NCI-H510A (cell line): ENCODE measurements around the gene FMN1.
"Not testable (repeated sequence)": the region's sequence is repeated elsewhere in the genome, so short reads cannot be mapped to it uniquely, and the experiment has no call there.

Source experiments
- DNase-seq: peaks from one replicate; lab custom pipeline; 2025; lab: John Stamatoyannopoulos, UW

The FMN1 gene

DNA sequence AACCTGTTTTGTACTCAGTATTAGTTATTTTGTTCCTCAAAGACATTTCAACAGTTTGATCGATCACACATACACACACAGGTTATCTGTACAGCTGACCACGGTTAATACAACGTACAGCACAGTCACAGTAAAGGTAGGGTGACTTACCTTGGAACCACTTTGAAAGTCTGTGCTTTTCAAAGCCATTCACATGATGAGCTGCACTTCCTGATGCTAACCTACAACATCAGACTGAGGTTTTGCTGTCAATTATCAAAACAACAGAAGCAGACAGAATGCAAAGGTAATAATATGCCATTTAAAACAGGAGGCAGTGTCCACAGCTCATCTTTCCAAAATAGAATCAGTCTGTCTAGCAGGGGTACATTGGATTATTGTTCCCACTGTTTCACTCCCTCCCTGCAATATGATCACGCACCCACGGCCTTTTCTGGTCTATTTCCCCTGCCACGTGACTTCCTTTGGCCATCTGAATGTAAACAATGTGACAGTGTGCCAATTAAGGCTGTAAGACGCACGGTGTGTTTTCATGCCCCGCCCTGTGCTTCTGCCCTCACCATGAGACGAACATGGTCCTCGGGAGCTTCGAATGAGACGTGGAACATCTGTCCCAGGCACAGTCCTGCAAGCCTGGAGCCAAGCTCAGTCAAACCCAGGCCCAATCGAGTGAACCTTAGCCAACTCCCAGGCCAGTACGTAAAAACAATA, 102.4 kb downstream of the FMN1 start:
- no peak for DNase-seq

- DNase-seq: peak; percentile 34
Measured at GRCh38 chr15:33089878-33090757, 104.4 kb downstream of the FMN1 start.

DNA sequence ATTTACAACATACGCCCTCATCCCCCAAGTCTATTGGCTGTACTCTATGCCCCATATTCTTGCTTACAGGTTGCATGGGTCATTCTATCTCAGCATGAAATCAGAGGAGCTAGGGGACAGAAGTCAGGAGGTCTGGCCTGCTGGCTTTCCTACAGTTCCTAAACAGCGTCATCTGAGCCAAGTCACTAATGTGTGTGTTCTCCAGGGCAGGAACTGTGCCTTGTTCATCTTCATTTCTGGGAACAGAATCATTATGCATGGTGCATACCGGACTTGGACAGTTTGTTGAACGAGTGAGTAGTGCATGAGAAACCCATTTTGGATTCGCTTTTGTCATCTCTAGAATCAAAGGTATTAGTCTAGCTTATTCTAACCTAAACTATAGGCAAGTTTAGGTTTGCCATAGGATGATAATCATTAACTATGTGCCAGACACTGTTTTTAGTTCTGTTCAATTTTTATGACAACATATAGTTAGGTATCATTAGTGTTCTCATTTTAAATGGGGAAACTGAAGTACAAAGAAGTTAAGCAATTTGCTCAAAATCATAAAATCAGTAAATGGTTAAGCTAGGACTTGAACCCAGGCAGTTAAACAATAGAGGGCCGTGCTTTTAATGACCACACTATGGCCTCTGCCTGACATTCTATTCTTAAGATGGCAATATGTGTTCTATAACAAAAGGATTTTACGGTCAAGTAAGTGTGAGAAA, 105.2 kb downstream of the FMN1 start:
- no peak for DNase-seq

GRCh38 chr15:33086500-33087121, 107.9 kb downstream of the FMN1 start:
- no peak for DNase-seq

- no peak for DNase-seq
Measured at GRCh38 chr15:33084661-33085060, 109.9 kb downstream of the FMN1 start.

DNA sequence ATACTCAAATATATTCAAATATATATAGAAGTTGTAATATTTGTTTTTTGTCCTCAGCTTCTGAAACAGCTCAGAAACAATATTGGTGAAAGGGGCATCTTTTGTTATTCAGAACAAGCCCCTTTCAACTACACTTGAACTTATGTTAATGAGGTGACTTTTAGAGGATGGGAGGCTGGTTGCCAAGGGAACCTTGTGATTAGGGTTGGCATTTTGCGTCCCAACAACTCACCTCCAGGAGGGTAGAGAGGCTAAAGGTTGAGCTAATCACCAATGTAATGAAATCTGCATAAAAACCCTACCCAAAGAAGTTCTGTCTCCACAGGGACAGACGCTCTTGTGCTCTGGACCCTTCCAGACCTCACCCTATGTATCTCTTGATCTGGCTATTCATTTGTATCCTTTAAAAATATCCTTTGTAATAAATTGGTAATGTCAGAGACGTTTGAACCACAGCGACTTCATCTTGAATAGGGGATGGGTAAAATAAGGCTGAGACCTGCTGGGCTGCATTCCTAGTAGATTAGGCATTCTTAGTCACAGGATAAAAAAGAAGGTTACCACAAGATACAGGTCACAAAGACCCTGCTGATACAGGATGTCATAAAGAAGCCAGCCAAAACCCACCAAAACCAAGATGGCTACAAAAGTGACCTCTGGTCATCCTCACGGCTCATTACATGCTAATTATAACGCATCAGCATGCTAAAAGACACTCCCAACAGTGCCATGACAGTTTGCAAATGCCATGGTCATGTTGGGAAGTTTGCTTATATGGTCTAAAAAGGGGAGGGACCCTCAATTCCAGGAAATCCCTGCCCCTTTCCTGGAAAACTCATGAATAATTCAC, 111.1 kb downstream of the FMN1 start:
- no peak for DNase-seq

DNA sequence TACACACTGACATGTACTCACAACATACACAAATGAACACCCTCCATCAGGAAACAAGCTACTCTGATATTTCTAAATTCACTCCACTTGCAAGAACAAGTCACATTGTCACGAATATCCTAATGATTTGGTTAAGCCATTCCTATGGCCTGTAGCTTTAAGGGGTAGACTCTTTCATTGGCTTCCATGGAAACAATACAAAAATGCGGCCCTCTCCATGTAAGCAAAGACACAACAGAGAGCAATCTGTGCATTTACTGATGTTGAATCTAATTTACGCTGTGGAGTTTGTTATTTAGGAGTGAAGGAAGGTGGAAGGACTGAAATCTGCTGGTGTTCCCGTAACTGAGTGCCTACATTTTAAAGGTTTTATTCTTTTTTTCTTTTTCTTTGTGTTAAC, 114.5 kb downstream of the FMN1 start:
- no peak for DNase-seq

GRCh38 chr15:33078607-33079006, 115.9 kb downstream of the FMN1 start:
- DNase-seq: no peak

DNA sequence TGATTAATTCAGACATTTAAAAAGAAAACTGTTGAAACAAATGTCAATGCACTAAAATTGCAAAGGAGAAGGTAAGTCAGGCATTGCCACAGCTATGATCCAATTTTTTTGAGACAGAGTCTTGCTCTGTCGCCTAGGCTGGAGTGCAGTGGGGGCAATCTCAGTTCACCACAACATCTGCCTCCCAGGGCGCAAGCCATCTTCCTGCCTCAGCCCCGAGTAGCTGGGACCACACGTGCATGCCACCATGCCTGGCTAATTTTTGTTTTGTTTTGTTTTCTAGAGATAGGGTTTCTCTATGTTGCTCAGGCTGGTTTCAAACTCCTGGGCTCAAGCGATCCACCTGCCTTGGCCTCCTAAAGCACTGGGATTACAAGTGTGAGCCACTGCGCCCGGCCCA, 117.6 kb downstream of the FMN1 start:
- DNase-seq: no peak

DNA sequence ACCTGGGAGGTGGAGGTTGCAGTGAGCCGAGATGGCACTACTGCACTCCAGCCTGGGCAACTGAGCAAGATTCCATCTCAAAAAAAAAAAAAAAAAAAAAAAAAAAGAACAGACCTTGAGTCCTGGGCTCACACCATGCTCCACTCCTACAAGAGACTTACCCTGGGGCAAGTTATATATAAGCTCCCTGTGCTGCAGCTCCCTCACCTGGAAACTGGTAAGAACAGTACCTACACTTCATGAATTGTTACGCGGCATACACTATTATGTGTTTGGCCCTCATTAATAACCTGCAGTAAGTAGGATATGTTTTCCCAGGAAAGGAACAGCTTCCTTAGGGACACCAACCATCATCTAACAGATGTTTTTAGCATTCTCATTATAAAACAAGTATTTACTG, 119.6 kb downstream of the FMN1 start:
- no peak for DNase-seq

DNA sequence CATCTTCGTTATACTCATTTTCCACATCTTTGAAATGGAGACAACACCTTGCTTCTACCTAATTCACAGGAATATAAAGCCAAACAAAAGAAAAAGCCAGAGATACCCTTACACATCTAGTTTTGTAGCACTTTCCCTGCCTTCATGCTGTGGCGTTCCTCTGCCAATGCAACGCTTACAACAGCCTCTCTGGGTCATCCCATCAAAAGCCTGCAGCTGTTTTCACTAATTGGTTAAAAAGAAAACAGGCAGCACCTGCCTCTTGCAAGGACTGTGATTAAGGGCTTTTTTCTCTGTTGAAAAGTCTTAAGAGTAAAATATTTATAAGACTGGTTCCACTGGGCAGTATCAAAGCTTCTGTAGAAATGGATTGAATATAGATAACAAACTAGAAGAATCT, 120.3 kb downstream of the FMN1 start:
- no peak for DNase-seq

- DNase-seq: no peak
Measured at GRCh38 chr15:33071451-33071850, 123.1 kb downstream of the FMN1 start.

- not testable (repeated sequence) for DNase-seq
Measured at GRCh38 chr15:33069903-33070302, 124.6 kb downstream of the FMN1 start.

DNA sequence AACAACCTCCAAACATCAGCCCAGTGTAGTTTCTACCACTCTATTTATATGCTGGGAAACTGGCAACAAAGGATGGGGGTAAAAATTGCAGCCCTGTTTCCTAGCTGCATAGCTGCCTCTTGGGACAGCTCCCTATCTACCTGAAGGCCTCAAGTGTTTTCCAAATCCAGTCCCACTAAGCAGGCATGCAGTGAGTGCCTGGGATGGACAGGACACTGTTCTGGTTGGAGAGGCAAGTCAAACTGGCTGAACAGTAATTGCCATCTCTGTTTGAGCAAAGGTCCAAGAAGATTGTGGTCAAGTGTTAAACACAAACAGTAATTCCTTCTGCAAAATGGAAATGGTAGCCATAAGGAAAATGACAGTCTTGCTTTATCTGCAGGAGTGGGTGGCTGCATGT, 125.4 kb downstream of the FMN1 start:
- no peak for DNase-seq

DNA sequence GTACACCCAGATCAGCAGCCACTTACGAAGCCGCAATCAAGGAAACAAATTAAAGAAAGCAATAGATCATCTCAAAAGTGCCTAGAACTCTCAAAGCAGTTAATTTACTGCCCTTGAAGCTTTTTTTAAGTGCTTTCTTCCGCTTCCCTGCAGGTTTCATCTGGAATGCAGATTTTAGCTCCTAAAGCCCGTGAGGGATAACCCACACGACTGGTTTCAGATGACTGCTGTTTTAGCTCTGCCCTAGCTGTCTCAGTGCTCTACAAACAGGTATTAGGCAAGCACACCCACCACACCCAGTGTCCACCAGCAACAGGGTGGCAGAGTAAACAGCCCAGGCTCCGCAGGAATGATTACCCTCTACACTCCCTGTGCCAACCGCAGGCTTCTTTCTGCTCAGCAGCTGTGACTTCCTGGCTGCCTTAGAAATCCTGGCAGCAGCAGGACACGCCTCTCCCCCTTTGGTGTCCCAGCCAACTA, 126.0 kb downstream of the FMN1 start:
- DNase-seq: peak; percentile 18

GRCh38 chr15:33068007-33068481, 126.5 kb downstream of the FMN1 start:
- peak; percentile 28 for DNase-seq

DNA sequence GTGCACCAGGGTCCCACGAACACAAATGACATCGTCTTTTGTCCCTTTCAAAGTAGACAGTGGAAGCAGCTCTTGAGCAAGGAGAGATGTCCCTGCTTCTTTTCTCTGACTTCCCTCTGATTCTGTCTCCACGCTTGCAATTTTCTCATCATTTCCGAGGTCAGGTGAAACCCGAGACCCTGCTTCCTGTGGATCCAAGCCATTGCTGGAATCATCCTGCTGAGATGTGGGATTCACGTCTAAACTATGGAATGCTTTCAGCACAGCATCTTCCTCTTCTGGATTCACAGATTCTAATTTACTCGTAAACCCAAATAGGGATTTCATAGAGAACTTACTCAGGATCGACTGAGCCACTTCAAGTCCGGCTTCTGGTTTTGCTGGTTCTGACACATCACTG, 127.1 kb downstream of the FMN1 start:
- DNase-seq: no peak

DNA sequence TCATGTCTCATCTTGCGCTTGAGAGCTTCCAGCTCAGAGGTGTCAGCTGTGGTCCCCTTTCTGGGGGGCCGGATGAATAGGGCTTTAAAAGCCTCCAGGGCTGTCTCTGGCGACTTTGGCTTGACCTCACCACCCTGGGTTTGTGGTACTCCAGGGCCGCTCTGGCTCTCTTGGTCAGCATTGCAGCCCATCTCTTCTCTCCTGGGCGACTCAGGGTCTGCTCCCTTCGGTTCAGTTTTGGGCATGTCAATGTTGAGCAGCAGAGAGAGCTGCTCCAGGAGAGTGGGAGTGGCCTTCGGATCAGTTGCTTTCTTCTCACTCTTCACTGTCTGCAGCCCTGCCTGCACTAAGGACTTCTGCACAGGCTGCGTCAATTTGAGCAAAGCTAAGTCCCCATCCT, 127.9 kb downstream of the FMN1 start:
- no peak for DNase-seq

DNA sequence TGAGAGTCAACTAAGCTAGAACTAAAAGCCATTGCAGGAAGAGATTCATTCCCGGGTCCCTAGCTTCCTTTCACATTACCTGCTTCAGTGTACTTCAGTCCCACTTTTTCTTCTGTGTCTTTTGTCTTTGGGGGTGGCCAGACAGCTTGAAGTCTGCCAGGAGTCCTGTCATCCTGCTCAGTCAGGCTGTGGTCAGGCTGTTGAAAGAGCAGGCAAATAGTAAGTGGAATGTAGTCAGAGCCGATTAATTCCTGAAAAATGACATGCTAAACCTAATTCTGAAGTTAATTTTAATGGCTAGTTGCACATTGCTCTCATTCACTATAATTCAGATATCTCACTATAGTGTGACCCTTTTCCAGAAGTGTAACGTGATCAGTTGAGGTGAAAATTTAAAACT, 129.6 kb downstream of the FMN1 start:
- no peak for DNase-seq

DNA sequence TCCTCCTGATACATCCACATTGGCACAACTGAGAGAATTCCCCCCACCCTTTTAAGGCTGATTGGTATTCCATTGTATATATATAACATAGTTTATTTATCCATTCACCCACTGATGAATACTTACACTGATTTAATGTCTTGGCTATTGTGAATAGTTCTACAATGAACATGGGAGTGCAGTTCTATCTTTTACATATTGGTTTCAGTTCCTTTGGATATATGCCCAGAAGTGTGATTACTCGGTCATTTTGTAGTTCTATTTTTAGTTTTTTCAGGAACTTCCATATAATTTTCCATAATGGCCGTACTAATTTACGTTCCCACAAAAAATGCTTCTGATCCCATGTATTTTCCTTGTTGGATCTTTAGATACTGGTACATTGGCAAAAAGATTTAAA, 135.3 kb downstream of the FMN1 start:
- no peak for DNase-seq

DNA sequence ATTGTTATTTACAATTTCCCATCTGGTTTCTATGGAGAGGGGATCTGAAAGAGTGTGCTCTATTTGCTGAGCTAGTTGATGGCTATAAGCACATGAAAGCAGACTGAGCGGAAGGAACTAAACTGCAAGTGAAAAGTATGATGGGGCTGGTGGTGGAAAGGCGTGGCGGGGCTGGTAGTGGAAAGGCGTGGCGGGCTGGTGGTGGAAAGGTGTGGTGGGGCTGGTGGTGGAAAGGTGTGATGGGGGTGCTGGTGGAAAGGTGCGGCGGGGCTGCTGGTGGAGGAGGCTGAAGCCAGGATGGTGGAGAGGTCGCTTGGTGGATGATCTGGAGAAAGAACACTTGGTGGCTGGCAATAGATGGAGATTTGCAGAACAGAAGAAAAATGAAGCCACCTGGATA, 136.7 kb downstream of the FMN1 start:
- DNase-seq: no peak
